Jurkat, Clone E6-1 (cell line): ENCODE results near the gene DOCK1.

Experiments used
- DNase-seq: peaks from one replicate; pipeline ENCODE4 v3.0.0-alpha.2; 2011; ENCODE audit warnings: low read depth, low spot score
- H3K4me3 ChIP-seq: 2 replicates; pipeline ENCODE4 v1.5.1; 2011; ENCODE audit warnings: mild to moderate bottlenecking, low read length, control low read depth, moderate library complexity

Gene DOCK1

DNA sequence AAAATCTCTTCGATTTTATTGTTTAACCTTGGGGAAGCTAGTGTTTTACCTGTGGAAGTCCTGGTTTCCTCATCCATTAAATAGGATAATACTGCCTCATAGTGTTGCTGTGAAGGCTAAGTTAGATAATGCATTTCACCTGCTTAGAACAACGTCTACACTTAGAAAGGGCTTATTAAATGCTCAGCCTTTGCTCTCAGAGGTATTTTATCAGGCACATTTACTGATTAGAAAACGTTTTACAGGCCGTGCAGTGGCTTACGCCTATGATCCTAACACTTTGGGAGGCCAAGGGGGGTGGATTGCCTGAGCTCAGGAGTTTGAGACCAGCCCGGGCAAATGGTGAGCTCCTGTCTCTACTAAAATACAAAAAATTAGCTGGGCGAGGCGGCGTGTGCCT is 146.8 kb downstream of the DOCK1 start:
- no peak overlapping the region for H3K4me3 ChIP-seq
- no peak for DNase-seq

DNA sequence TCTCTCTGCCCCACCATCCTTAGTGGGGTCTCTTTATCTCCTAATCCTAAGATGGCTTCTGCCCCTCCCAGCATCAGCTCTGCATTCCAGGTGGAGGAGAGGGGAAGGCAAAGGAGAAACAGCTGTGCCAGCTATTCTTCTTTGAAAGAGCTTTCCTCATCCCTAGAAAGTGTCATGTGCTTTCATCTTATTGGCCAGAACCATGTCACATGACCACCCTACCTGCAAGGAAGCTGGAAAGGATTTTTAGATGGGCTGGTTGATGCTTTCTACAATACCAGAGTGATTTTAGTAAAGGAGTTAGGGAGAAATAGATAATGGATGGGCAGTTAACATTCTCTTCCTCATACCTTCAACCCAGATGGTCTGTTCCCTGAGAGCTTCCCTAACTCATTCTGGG is 150.0 kb downstream of the DOCK1 start:
- DNase-seq, result no peak

DNA sequence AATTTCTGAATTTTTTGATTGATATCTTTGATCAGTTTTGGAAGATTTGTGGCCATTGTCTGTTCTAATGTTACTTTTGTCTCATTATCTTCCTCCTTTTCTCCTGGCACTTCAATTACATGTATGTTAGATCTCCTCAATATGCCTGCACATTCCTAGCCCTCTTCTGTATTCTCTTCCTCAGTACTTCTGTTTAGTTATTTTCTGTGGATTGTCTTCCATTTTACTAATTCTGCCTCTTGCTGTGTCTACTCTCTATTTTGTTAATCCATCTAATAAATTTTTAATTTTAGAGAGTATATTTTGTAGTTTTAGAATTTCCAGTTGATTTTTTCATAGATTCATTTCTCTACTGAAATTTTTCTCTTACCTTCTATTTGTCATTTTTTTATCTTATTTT is 154.1 kb downstream of the DOCK1 start:
- no peak overlapping the region for H3K4me3 ChIP-seq
- no peak for DNase-seq

More for the DNA sequence above, 150.0 kb downstream of the DOCK1 start:
- no peak overlapping the region for H3K4me3 ChIP-seq

DNA sequence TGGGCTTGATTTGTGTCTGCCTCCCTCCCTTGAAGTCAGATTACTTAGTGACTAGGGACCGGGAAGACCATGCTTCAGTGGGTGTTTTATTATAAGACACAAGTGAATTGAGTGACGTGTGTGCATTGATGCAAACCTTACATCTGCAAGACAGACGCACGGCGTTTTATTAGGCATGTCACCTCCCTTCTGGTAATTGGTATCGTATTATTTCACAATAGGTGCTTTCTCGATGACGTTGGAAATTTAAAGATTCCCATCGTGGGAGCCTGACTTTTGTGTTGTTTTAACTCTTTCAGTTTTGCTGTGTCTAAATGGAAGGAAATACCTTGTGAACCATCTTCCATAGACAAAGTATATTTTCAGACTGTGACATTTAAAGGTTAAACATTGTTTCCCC is 158.5 kb downstream of the DOCK1 start:
- no peak overlapping the region for H3K4me3 ChIP-seq
- no peak for DNase-seq

DNA sequence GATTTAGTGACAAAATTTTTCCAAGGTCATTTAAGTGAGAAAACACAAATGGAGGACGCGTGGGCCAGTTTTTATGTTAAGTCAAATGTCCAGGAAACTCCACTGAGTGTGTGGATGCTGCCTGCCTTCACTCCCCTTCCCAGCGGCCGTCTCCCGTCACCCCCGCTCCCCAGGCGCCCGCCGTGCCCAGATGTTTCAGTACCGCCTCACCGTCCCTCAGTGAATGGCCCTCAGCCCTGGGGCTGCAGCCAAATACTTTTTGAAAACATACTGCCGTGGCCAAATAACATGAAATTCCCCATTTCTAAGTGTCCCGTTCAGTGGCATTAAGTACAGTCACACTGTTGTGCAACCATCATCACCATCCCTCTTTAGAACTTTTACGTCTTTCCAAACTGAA is 159.2 kb downstream of the DOCK1 start:
- no peak for DNase-seq
- H3K4me3 ChIP-seq, result no peak overlapping the region

DNA sequence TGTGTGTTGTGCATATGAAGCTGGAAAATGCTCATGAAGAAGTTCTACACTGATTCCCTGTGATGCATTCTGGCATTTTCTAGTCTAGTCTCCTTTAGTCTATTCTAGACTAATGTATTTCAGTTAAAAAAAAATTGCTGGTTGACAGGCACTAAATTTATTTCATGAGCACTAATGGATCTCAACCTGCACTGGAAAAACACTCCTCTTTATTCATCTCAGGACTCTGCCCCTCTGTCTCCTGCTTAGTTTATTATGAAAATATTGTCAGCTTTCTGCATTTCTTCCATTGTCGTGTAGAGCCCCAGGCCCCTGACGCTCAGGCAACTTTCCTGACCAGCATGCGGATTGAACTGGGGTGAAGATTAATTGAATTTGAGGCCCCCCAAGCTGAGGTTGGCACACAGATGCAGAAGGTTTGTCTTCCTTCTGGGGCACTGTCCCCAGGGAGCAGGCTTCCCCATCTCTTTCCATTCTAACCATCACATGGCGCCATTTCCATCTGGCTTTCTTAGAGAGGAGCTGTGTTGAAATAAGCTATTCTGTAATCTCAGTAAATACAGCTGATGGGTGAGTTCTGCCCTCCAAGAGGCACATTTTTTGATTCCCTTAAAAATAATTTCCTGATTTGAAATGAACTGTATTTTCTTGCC is 162.4 kb downstream of the DOCK1 start:
- DNase-seq, result no peak
- H3K4me3 ChIP-seq, result no peak overlapping the region

DNA sequence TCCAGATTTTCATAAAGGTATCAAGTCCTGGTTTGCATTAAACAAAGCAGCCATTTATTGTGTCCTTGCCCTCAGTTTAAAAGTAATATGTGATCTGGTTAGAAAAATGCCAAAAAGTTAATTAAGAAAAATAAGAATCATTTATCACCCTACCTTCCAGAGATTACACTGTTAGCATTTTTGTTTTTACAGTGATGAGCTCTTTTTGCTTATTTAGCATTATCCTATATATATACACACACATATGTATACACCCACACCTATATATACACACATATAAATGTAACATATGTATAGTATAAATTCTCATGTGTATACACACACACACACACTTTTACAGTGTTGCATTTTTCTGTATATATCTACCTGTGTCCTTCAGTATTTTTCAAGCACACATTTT is 163.3 kb downstream of the DOCK1 start:
- no peak for DNase-seq
- no peak overlapping the region for H3K4me3 ChIP-seq

DNA sequence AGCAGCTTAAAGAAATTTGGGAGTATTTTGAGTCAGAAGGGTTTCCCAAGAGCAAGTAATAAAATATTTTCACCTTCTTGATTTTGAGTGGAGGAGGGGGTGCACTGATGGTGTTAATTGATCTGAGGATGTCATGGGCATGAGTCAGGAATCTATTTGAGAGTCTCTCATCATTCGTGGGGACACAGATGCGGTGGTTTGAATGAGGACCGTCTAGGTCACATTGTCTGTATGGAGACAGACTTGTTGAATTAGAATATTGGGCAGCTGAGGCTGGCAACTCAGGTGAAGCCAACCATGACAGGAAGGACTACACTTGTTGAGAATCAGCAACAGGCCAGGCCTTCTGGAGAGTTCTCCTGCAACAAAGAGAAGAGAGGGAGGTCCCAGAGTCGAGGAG is 164.2 kb downstream of the DOCK1 start:
- DNase-seq, result no peak
- no peak overlapping the region for H3K4me3 ChIP-seq

DNA sequence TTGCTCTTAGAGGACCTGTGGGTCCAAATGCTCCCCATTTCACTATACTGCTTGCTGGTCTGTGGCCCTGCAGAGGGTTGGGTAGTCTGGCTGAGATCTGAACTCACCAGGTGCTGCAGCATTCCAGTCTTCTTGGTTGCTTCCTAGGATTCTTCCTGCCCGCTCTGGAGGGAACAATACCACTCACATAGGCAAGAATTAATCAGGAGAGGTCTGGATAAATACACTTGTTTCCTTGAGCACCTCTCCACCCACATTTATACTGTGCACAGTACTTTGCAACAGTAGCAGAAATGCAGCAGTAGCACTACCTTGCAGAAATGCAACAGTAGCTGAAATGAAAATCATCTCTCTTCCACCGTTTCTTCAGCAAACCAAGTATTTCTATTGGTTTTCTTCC is 165.9 kb downstream of the DOCK1 start:
- H3K4me3 ChIP-seq, result no peak overlapping the region
- DNase-seq, result no peak

DNA sequence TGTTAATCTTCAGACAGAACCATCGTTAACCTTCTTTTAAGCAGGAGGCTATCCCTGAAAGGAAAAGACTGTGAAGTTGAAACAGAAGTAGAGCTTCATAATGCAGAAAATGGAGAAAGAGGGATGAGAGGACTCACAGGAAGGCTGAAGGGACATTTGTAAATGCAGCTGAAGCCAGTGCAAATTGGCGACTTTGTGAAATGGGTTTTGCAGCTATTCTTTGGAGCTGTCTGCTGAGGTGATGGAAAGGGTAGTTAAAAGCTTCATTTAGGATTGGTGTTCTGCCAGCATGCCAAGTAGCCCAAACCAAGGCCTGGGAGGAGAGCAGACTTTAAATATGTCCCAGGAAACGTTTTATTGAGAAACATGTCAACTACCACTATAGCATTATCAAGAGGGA is 168.4 kb downstream of the DOCK1 start:
- DNase-seq, result no peak
- no peak overlapping the region for H3K4me3 ChIP-seq

DNA sequence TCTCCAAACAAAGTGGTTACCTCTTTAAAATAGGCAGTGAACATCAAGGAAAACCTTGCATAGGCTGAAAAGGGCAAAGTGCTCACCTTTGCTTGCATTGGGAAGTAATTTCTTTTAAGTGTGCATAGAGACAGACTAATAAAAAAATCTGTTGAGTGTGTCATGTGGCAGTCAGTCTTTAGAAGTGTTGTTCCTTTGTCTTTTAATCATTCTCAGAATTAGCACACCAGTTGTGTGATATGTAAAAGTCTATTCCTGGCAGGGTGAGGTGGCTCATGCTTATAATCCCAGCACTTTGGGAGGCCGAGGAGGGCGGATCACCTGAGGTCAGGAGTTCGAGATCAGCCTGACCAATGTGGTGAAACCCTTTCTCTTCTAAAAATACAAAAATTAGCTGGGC is 174.2 kb downstream of the DOCK1 start:
- no peak for DNase-seq
- H3K4me3 ChIP-seq, result no peak overlapping the region

DNA sequence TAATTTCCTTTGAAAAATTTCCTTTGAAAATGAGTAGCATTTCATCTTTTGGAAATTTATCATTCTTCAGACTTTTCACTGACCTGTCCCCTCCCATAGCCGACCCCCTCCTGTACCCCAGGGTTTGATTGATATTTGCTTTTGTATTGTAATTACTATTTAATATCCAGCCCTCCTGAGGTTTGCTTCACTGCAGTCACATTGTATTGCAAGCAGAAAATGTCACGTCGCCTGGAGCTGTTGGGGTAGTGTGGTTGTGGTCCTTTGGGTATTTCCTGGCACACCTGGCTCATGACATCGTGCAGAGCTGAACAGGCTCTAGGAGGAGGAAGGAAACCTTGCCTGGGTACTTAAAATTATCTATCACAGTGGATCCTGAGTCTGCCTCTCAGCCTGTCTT is 175.1 kb downstream of the DOCK1 start:
- peak; percentile 17 for DNase-seq
- no peak overlapping the region for H3K4me3 ChIP-seq

DNA sequence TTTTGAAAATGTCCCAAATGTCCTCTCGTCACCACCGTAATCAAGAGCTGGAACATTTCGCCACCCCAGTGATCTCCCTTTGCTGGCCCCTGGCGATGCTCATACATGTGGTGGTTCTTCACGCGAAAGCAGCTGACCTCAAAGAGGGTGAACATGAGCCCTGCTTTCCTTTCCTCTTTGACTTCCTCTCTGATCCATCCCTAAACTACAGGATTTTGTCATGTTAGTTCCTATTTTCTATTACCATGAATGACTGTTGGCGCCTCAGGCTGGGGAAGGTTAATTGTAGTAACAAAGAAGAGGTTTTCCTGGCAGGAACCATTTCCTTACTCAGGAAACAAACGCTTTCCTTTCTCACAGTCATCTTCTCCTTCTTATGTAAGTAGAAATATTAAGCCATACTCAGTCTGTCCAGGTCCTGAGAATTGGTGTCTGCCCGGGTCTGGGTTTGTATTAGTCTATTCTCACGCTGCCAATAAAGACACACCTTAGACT is 176.7 kb downstream of the DOCK1 start:
- no peak for DNase-seq
- H3K4me3 ChIP-seq, result no peak overlapping the region

DNA sequence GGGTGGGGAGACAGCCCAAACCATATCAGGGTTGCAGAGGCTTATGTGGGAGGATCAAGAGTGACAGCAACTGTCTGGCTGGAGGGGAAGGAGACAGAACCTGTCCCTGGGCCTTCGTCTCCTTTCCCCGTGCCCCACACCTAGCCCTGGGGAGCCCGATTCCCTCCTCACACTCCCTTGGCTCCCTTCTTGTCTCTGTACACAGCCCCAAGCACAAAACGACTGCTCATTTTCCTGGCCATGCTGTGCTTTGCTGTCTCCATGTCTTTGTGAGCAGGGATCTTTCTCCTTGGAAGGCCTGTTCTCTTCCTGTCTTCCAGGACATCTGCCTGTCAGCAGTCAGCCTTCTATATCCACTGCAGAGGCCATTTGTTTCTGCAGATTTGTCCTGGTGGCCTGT is 177.4 kb downstream of the DOCK1 start:
- DNase-seq, result no peak
- H3K4me3 ChIP-seq, result no peak overlapping the region

DNA sequence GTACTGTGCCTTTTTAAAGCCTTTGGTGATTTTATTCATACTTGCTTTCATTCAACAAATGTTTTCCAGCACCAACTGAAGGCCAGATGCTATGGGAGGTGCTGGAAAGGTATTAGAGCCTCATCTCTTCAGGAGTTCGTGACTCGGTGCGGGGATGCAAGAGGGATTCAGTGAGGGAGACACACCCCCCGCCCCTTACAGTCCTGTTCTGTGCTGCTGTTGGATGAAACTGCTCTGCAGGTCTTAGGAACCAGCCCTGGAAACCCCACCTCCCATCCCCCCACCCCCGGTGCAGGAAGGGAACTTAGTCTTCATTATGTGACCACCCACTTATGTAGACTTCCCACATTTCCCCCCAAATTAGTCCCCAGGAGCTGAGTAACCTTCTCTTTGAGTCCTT is 180.7 kb downstream of the DOCK1 start:
- no peak for DNase-seq
- H3K4me3 ChIP-seq, result no peak overlapping the region

DNA sequence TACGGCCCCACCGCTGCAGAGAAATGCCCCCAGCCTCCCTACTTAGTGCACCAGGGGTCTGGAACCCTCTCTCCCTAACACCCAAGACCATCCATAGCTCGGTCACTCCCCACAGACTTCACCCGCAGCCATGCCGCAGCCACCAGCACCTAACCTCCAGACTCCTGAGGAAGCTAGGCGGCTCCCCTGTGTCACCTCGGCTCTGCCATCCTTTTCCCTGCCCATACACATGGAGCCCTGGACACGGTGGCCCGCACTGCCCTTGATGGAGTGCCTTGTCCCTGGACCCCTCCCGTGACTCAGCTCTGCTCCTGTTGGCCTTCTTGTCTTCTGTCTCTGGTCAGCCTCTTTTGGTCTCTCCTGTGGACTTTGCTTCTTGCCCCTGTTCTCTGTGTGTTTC is 183.7 kb downstream of the DOCK1 start:
- no peak overlapping the region for H3K4me3 ChIP-seq
- no peak for DNase-seq

DNA sequence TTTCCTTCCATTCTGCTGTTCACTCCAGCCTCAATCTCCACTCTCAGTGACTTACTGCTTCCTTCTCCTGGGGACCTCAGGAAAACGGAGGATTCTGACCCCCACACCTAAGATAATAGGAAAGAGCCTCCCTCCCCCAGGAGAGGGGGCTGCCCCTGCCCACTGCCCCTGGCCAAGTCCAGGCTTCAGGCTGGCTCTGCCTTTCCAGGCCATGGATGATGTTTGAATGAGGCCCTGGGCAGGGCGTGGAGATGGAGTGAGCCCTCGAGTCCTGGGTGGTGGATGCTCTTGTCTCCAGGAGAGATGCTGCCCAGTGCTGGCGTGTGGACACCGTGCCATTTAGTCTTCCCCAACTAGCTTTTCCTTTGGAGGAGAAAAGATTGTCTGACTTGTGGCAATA is 184.2 kb downstream of the DOCK1 start:
- DNase-seq, result no peak
- H3K4me3 ChIP-seq, result no peak overlapping the region

DNA sequence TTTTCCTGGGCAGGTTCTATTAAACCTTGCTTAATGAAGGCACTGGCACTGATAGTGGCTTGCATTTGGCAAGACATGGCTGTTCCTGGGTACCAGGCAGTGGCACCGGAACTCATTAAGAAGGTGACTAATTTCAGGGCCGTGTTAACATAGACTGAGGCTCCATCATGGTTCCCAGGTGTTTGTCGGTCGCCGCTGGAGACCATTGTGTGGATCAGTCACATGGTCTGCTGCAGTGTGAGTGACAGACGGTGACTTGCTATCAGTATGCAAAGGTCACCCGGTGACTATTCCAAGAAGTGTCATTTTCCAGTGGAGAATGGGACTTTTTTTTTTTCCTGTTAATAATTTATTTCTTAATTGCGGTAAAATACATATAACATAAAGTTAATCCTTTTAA is 184.9 kb downstream of the DOCK1 start:
- no peak overlapping the region for H3K4me3 ChIP-seq
- DNase-seq, result no peak

DNA sequence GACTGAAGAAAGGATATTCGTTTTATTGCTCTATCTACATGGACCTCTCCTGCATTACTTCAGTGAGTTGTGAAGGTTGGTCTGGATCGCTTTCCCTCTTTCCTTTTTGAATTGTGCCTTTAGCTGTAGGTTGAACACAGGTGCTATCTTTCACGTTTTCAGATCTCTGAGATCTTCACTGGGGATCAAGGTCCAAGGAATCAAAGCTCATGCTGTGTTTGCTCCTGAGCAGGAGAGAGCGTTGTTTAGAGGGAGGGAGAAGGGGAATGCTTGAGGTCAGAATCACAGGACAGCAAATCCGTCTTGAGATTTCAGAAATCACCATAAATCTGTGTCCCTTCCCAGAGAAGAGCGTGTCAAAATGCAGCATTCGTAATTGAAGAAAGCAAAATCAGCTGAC is 186.1 kb downstream of the DOCK1 start:
- DNase-seq, result no peak

DNA sequence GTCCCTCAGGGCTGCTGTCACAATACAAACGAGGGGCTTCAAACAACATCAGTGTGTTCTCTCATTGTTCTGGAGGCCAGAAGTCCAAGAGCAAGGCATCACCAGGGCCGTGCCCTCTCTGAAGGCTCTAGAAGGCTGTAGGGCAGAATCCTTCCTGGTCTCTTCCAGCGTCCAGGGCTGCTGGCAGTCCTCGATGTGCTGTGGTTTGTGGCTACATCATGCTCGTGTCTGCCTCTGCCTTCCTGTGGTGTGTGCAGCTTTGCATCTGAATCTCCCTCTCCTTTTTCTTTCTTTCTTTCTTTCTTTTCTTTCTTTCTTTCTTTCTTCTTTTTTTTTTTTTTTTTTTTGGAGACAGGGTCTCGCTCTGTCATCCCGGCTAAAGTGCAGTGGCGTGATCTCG is 187.7 kb downstream of the DOCK1 start:
- no peak for DNase-seq

More for the DNA sequence above, 186.1 kb downstream of the DOCK1 start:
- H3K4me3 ChIP-seq, result no peak overlapping the region

DNA sequence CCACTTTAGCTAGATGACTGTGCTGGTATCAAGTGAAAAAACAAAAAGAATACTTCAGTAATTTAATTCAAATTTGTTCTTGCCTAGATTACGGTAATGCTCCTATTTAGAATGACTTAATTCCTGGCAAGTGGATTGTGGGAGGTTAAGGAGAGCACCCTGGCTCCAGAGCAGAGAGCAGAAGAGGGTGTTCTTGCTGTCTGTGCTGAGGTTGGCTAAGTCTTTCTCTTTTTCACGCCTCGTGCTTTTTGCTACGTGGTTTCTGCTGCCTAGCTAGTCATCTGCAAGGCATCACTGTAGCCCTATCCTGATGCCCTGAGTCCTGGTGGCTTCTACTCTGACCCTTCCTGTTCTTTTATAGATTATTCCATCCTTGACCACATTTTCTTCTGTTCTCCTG is 189.8 kb downstream of the DOCK1 start:
- no peak for DNase-seq

More for the DNA sequence above, 187.7 kb downstream of the DOCK1 start:
- H3K4me3 ChIP-seq, result no peak overlapping the region

More for the DNA sequence above, 189.8 kb downstream of the DOCK1 start:
- H3K4me3 ChIP-seq, result no peak overlapping the region
